Spleen (tissue), 11 donors: ENCODE results near the gene TBX5. TPM values are rescaled to one million over a fixed set of nuclear protein-coding genes. Genes with fewer than 3 reads are reported as not detected.

Experiments
- DNase-seq: peaks from one replicate; pipeline ENCODE4 v3.0.0-alpha.2; 2020
- H3K27ac ChIP-seq, 8 donors: fragments of 200-600 bp; sonication (generic) in 7 of 8; 1 replicate in 4 of 8; 2 replicates in 4 of 8; pipeline versions ENCODE4 v1.5.0 to v1.8.0; 2016 to 2021; ENCODE audit warnings: inconsistent platforms in 4 of 8, mild to moderate bottlenecking in 4 of 8, moderate library complexity in 1 of 8
- H3K27me3 ChIP-seq, 7 donors: fragments of 200-600 bp; sonication (generic) in 6 of 7; replicated peaks in 1 of 7; 1 replicate in 4 of 7; 2 replicates in 3 of 7; pipeline versions ENCODE4 v1.5.0 to v1.8.0; 2016 to 2021; ENCODE audit warnings: inconsistent platforms in 3 of 7, mild to moderate bottlenecking in 1 of 7
- H3K36me3 ChIP-seq, 6 donors: fragments of 200-600 bp; sonication (generic) in 5 of 6; 1 replicate in 4 of 6; 2 replicates in 2 of 6; pipeline versions ENCODE4 v1.5.0 to v1.8.0; 2016 to 2021; ENCODE audit warnings: inconsistent platforms in 2 of 6
- H3K4me1 ChIP-seq, 6 donors: fragments of 200-600 bp; sonication (generic) in 5 of 6; 1 replicate in 3 of 6; 2 replicates in 3 of 6; pipeline versions ENCODE4 v1.5.0 to v1.8.0; 2016 to 2021; ENCODE audit warnings: inconsistent platforms in 3 of 6
- H3K4me3 ChIP-seq, 8 donors: fragments of 200-600 bp; sonication (generic) in 7 of 8; 1 replicate in 4 of 8; 2 replicates in 4 of 8; pipeline versions ENCODE4 v1.5.0 to v1.8.0; 2016 to 2021; ENCODE audit warnings: inconsistent platforms in 4 of 8, mild to moderate bottlenecking in 4 of 8, moderate library complexity in 2 of 8
- H3K9me3 ChIP-seq, 8 donors: fragments of 200-600 bp; sonication (generic) in 7 of 8; 1 replicate in 4 of 8; 2 replicates in 4 of 8; pipeline versions ENCODE4 v1.5.0 to v1.8.0; 2016 to 2021; ENCODE audit warnings: inconsistent platforms in 4 of 8
- POLR2A ChIP-seq, 3 donors: fragments of 450-650 bp; IDR thresholded peaks; one replicate each; pipeline ENCODE4 v1.5.1; 2017; ENCODE audit warnings: antibody characterized with exemption in 3 of 3, mild to moderate bottlenecking in 1 of 3
- POLR2AphosphoS5 ChIP-seq, 3 donors: sonication (generic); formaldehyde crosslinking; IDR thresholded peaks; one replicate each; pipeline ENCODE4 v1.5.1; 2017; ENCODE audit warnings: antibody characterized with exemption in 3 of 3
- WGBS, 5 donors: extraction: QIAGEN DNeasy Blood & Tissue Kit in 3 of 5; methylation state at CpG; one replicate each; pipeline versions ENCODE4 v1.1.5 to v1.1.7; 2013 to 2018; 5-methylcytosine and 5-hydroxymethylcytosine counted together
- intact Hi-C: fragments of 100-400 bp; cut with DNase I; formaldehyde crosslinking; loops from one replicate; pipeline ENCODE4 v1.15.0; 2023; ENCODE audit warnings: low total_unique reads
- polyA plus RNA-seq, 3 donors: library from polyadenylated mRNA; stranded (reverse); fragments of 200-250 nt; gene quantifications; one replicate each; pipeline ENCODE4 v1.2.1, GENCODE V29; 2013
- total RNA-seq, 7 donors: library from RNA; depleted of rRNA in 3 of 7; stranded (reverse); fragments of >200 nt in 3 of 7; fragmentation: NEBNext Ultra II Directional in 4 of 7; extraction: Animal tissue kit (Norgen Biotek cat#: 25700) in 4 of 7; gene quantifications; one replicate each; pipeline versions ENCODE4 v1.1.0 to v1.2.1, GENCODE V29; 2016 to 2021
- TF ChIP-seq, protein P1 (sequence below), 11 experiments: fragments of 200-600 bp in 7 of 11; fragments of 450-650 bp in 4 of 11; sonication (generic) in 4 of 11; IDR thresholded peaks in 8 of 11; conservative IDR thresholded peaks in 3 of 11; 1 replicate in 7 of 11; 2 replicates in 4 of 11; pipeline versions ENCODE4 v1.4.0 to v1.8.0; 2016 to 2021; ENCODE audit warnings: antibody characterized with exemption in 11 of 11, inconsistent platforms in 4 of 11, mild to moderate bottlenecking in 1 of 11
- donor health status: healthy with polysubstance abuse.
- donor health status: DM: no; HTN: no; CAD: no; lungs with moderate emphysema.
- donor health status: DM: no; HTN: no; CAD: no.
- donor health status: Bipolar disorder and iron deficiency.
- donor health status: healthy.
- donor health status: DM: no; HTN: no; CAD: no.
- donor health status: DM: yes; HTN: yes; CAD: no.

Gene TBX5
- total and polyA plus RNA-seq, 10 donors, result not detected

DNA sequence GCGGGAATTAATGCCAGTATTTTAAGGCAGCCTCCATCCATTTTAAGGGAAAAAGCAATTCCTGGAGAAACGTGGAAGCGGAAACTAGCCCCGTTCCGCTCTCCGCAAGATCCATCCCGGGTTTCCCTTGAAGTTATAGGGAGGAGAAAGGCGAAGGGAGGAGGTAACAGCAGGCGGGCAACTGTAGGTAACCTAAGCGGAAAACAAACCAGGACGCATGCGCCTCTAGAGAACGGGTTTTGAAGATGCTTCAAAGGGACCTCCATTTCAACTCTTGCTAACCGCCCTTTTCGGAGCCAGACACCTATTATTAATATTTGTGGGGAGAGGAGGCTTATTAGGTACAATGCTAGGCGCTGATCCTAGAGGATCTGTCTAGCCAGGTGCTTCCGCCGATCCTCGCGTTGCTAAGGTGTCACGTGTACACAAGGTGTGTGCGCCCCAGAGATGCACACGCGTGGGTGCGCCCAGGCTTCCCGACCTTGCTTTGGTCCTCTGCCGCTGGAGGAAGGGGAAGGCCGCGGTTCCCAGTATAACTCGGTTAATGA lies 6.2 kb downstream of the TBX5 start:
- Histone ChIP-seq H3K36me3 (no peaks in the 10 kb centered on the region), H3K27me3 (peaks cover 0 to 100% (median 98%) of the 10 kb centered on the region in 7 donors), H3K4me1 (peaks cover 0 to 4% (median 0%) of the 10 kb centered on the region in 6 donors), H3K27ac (no peak overlapping the region), H3K4me3 (no peak overlapping the region), H3K9me3 (no peaks in the 10 kb centered on the region)
- WGBS, 5 donors, result 6 to 11% (median 9%) methylated on average over 16 to 30 of the region's 30 CpGs
- no peak for DNase-seq
- TF ChIP-seq POLR2A (IDR thresholded peaks at IDR 0.05) (no peak), POLR2AphosphoS5 (IDR thresholded peaks at IDR 0.05) (no peak)
- TF ChIP-seq, protein P1, sequence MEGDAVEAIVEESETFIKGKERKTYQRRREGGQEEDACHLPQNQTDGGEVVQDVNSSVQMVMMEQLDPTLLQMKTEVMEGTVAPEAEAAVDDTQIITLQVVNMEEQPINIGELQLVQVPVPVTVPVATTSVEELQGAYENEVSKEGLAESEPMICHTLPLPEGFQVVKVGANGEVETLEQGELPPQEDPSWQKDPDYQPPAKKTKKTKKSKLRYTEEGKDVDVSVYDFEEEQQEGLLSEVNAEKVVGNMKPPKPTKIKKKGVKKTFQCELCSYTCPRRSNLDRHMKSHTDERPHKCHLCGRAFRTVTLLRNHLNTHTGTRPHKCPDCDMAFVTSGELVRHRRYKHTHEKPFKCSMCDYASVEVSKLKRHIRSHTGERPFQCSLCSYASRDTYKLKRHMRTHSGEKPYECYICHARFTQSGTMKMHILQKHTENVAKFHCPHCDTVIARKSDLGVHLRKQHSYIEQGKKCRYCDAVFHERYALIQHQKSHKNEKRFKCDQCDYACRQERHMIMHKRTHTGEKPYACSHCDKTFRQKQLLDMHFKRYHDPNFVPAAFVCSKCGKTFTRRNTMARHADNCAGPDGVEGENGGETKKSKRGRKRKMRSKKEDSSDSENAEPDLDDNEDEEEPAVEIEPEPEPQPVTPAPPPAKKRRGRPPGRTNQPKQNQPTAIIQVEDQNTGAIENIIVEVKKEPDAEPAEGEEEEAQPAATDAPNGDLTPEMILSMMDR (IDR thresholded peaks at IDR 0.05 in 8 of 11, conservative IDR thresholded peaks at IDR 0.05 in 3 of 11), result no peak
- intact Hi-C loops, result no loop called here

DNA sequence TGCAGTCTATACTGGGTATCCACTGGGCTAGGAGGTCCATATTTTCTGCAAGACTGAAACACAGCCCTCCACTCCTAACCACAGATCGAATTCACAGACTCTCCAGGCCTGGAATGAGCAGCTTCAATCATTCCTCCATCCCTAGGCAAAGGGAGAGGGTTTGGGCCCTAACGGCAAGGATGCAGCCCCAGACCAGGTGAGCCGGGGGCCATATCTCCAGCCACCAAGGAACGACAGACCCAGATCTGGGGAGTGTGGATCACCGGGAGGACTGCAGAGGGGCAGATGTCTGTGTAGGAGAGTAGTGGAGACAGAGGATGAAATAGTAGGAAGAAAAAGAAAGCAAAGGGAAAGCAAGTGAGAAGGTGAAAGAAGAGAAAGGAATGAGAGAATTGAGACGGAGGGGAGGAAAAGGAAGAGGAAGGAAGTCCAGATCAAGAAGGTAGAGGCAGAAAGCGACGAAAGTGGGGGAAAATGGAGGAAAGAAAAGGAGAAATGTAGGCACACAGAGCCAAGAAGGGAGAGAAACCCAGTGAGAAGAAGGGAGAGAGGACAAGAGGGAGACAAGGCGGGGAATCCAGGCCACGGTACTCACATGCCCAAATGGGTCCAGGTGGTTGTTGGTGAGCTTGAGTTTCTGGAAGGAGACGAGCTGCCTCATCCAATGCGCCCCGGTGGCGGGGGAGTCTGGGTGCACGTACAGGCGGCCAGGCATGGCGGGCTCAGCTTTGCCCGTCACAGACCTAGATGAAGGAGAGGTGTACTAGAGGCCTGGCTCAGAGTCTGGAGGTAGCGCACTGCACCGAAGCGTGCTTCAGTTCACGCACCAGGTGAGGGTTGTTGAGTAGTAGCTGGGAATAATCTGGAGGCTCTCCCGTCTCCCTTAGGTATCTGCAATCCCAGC lies 7.7 kb downstream of the TBX5 start:
- intact Hi-C loops, result no loop called here
- Histone ChIP-seq H3K9me3 (no peaks in the 10 kb centered on the region), H3K27ac (no peak overlapping the region), H3K4me3 (no peak overlapping the region), H3K36me3 (no peaks in the 10 kb centered on the region), H3K4me1 (peaks cover 0 to 4% (median 0%) of the 10 kb centered on the region in 6 donors), H3K27me3 (peaks cover 0 to 100% (median 90%) of the 10 kb centered on the region in 7 donors)
- DNase-seq, result no peak
- TF ChIP-seq POLR2A (IDR thresholded peaks at IDR 0.05) (no peak), POLR2AphosphoS5 (IDR thresholded peaks at IDR 0.05) (no peak)
- TF ChIP-seq, protein P1 (IDR thresholded peaks at IDR 0.05 in 8 of 11, conservative IDR thresholded peaks at IDR 0.05 in 3 of 11), result no peak
- WGBS, 5 donors, result 12 to 19% (median 16%) methylated on average over 23 of the region's 23 CpGs

DNA sequence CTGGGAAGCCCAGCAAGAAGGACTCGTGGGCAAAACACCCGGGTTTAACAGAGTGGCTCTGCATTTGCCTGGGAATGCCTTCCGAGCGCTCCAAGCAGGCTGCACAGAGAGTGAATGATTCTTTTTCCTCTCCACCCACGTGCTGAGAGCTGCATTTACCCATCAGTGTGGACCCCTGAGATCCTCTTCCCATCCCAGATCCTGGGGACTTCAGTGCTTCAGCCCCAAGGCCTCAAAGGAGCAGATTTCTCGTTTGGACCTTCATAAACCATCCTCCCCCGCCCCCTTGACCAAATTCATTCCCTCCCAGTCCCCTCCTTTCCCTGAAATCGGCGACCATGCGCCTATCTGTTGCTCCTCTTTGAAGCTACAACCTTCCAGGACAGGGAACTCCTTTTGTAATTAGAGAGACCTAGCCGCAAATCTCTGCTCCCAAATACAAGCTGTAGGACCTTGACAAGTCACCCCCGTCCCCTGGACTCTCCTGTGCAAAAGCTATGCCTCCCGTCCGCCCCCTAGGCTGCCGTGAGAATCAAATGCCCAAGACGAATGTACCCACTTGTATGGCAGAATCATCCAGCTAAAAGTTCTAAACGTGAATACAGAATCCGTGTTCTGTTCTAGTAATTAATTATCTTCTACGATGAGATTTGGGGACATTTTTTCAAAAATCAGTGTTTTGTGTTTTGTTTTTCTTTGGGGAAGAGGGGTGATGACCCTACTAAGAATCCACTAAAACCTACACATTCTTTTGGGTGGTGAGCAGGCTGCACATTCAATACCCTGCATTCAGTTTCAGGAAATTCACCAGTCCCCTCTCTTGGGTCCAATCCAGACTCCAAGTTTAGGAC lies 8.8 kb downstream of the TBX5 start:
- TF ChIP-seq POLR2AphosphoS5 (IDR thresholded peaks at IDR 0.05) (no peak), POLR2A (IDR thresholded peaks at IDR 0.05) (no peak)
- TF ChIP-seq, protein P1 (IDR thresholded peaks at IDR 0.05 in 8 of 11, conservative IDR thresholded peaks at IDR 0.05 in 3 of 11), result no peak
- H3K27me3 ChIP-seq, result peaks cover 0 to 100% (median 80%) of the 10 kb centered on the region in 7 donors
- WGBS, 5 donors, result 5 to 11% (median 9%) methylated on average over 19 of the region's 19 CpGs
- H3K4me1 ChIP-seq, result peaks cover 0 to 4% (median 0%) of the 10 kb centered on the region in 6 donors
- no peak overlapping the region for H3K4me3 ChIP-seq
- no peaks in the 10 kb centered on the region for H3K9me3 ChIP-seq
- no peak overlapping the region for H3K27ac ChIP-seq
- H3K36me3 ChIP-seq, result no peaks in the 10 kb centered on the region
- DNase-seq, result no peak
- intact Hi-C loops, result no loop called here
